ENCODE measurements around the gene TMEM184C.

Gene TMEM184C

GRCh38 chr4:147640331-147640730 lies 23.1 kb downstream of the TMEM184C start:
- Histone ChIP-seq H4K20me1 (ENCODE audit: insufficient read depth, low read length) (no peaks in the 10 kb centered on the region), H3K9me2 (ENCODE audit: low read depth, low read length) (no peaks in the 10 kb centered on the region), H3K9ac (ENCODE audit: low read length) (no peak overlapping the region), H3K4me2 (ENCODE audit: low read length) (no peak overlapping the region), H3K27me3 (ENCODE audit: insufficient read depth, low read length) (no peaks in the 10 kb centered on the region), H3K9me3 (ENCODE audit: low read length) (0 out of 2 replicates have a peak, but pooled peaks cover 6% of the 10 kb centered on the region), H3K79me2 (ENCODE audit: insufficient read depth, low read length) (no peaks in the 10 kb centered on the region), H2AFZ (ENCODE audit: low read length) (no peak overlapping the region), H3K4me1 (ENCODE audit: insufficient read depth, low read length, severe bottlenecking) (no peaks in the 10 kb centered on the region), H3K27ac (ENCODE audit: low read depth, low read length, poor library complexity, severe bottlenecking) (no peak overlapping the region), H3K4me3 (ENCODE audit: low read depth, low read length, poor library complexity, severe bottlenecking) (no peak overlapping the region), H3F3A (ENCODE audit: insufficient read depth, low read length) (no peaks in the 10 kb centered on the region), H3K36me3 (ENCODE audit: insufficient read depth, low read length) (peaks cover 60% of the 10 kb centered on the region)
- TF ChIP-seq CTCF (IDR thresholded peaks at IDR 0.05; ENCODE audit: low read length) (no peak), EZH2 (IDR thresholded peaks at IDR 0.05; ENCODE audit: borderline replicate concordance, low read length) (no peak)

- Histone ChIP-seq H3K4me3 (ENCODE audit: low read depth, low read length, poor library complexity, severe bottlenecking) (no peak overlapping the region), H3K9ac (ENCODE audit: low read length) (no peak overlapping the region)
Observed at GRCh38 chr4:147643616-147644015, 26.4 kb downstream of the TMEM184C start.

GRCh38 chr4:147644471-147644870 lies 27.3 kb downstream of the TMEM184C start:
- H3K4me3 ChIP-seq (ENCODE audit: low read depth, low read length, poor library complexity, severe bottlenecking), result no peak overlapping the region
- no peaks in the 10 kb centered on the region for H3K9me3 ChIP-seq (ENCODE audit: low read length)
- no peak overlapping the region for H3K9ac ChIP-seq (ENCODE audit: low read length)
- no peaks in the 10 kb centered on the region for H3K4me1 ChIP-seq (ENCODE audit: insufficient read depth, low read length, severe bottlenecking)
- H3K79me2 ChIP-seq (ENCODE audit: insufficient read depth, low read length), result no peaks in the 10 kb centered on the region
- no peaks in the 10 kb centered on the region for H3K9me2 ChIP-seq (ENCODE audit: low read depth, low read length)
- no peak overlapping the region for H2AFZ ChIP-seq (ENCODE audit: low read length)
- no peaks in the 10 kb centered on the region for H3K27me3 ChIP-seq (ENCODE audit: insufficient read depth, low read length)
- TF ChIP-seq EZH2 (IDR thresholded peaks at IDR 0.05; ENCODE audit: borderline replicate concordance, low read length) (no peak), CTCF (IDR thresholded peaks at IDR 0.05; ENCODE audit: low read length) (no peak)
- H3K4me2 ChIP-seq (ENCODE audit: low read length), result no peak overlapping the region
- H4K20me1 ChIP-seq (ENCODE audit: insufficient read depth, low read length), result no peaks in the 10 kb centered on the region
- H3K36me3 ChIP-seq (ENCODE audit: insufficient read depth, low read length), result peaks cover 51% of the 10 kb centered on the region
- H3F3A ChIP-seq (ENCODE audit: insufficient read depth, low read length), result no peaks in the 10 kb centered on the region
- no peak overlapping the region for H3K27ac ChIP-seq (ENCODE audit: low read depth, low read length, poor library complexity, severe bottlenecking)

More at GRCh38 chr4:147643616-147644015, 26.4 kb downstream of the TMEM184C start:
- H3K79me2 ChIP-seq (ENCODE audit: insufficient read depth, low read length), result no peaks in the 10 kb centered on the region
- H3K4me1 ChIP-seq (ENCODE audit: insufficient read depth, low read length, severe bottlenecking), result no peaks in the 10 kb centered on the region
- no peak overlapping the region for H2AFZ ChIP-seq (ENCODE audit: low read length)
- TF ChIP-seq CTCF (IDR thresholded peaks at IDR 0.05; ENCODE audit: low read length) (no peak), EZH2 (IDR thresholded peaks at IDR 0.05; ENCODE audit: borderline replicate concordance, low read length) (no peak)
- no peaks in the 10 kb centered on the region for H3K27me3 ChIP-seq (ENCODE audit: insufficient read depth, low read length)
- H3K9me2 ChIP-seq (ENCODE audit: low read depth, low read length), result no peaks in the 10 kb centered on the region
- H3K27ac ChIP-seq (ENCODE audit: low read depth, low read length, poor library complexity, severe bottlenecking), result no peak overlapping the region
- no peaks in the 10 kb centered on the region for H4K20me1 ChIP-seq (ENCODE audit: insufficient read depth, low read length)
- no peaks in the 10 kb centered on the region for H3F3A ChIP-seq (ENCODE audit: insufficient read depth, low read length)
- no peaks in the 10 kb centered on the region for H3K9me3 ChIP-seq (ENCODE audit: low read length)
- no peak overlapping the region for H3K4me2 ChIP-seq (ENCODE audit: low read length)
- peaks cover 43% of the 10 kb centered on the region for H3K36me3 ChIP-seq (ENCODE audit: insufficient read depth, low read length)

Measured in OCI-LY1 (cell line).